Activated T-helper 1 cell treated with anti-CD3 and anti-CD28 coated beads, Interleukin-12 subunit alpha, Interleukin-12 subunit beta, Interleukin-2, Interleukin-4 antibody, amounts not matched to agents 30 ng/mL and 10 ng/mL and 1 ng/mL, durations not matched to agents 14 hours and 24 hours and 36 hours (primary cell): ENCODE measurements around the gene WNT9A. TPM values are rescaled to one million over a fixed set of nuclear protein-coding genes. Genes with fewer than 3 reads are reported as not detected.

ENCODE experiments used
- DNase-seq: peaks from one replicate; pipeline ENCODE4 v3.0.0; 2021; ENCODE audit warnings: low spot score
- H3K27ac Mint-ChIP-seq: one replicate; pipeline ENCODE4 v1.8.0; 2021; ENCODE audit warnings: mild to moderate bottlenecking, mixed read lengths
- H3K27me3 Mint-ChIP-seq: one replicate; pipeline ENCODE4 v1.8.0; 2022; ENCODE audit warnings: mild to moderate bottlenecking, moderate library complexity, mixed read lengths; ENCODE audit not compliant: insufficient read depth
- H3K36me3 Mint-ChIP-seq: one replicate; pipeline ENCODE4 v1.8.0; 2021; ENCODE audit warnings: low read depth, mixed read lengths
- H3K4me1 Mint-ChIP-seq: one replicate; pipeline ENCODE4 v1.8.0; 2021; ENCODE audit warnings: low read depth, mixed read lengths
- H3K4me3 Mint-ChIP-seq: one replicate; pipeline ENCODE4 v1.8.0; 2021; ENCODE audit warnings: mild to moderate bottlenecking, moderate library complexity, mixed read lengths
- H3K9me3 Mint-ChIP-seq: one replicate; pipeline ENCODE4 v1.8.0; 2021; ENCODE audit warnings: mixed read lengths
- intact Hi-C: fragments of 100-400 bp; cut with micrococcal nuclease; formaldehyde crosslinking; loops from one replicate; pipeline ENCODE4 v1.15.1; 2024
- total RNA-seq: library from RNA; stranded (reverse); gene quantifications from 2 replicates; pipeline ENCODE4 v1.2.3, GENCODE V29; 2022

The WNT9A gene
- total RNA-seq, 1 donor from 2014 or later, result not detected

GRCh38 chr1:227920896-227921295 lies 26.8 kb downstream of the WNT9A start:
- Mint-ChIP-seq H3K27ac (no peak overlapping the region), H3K4me1 (no peaks in the 10 kb centered on the region), H3K4me3 (no peak overlapping the region), H3K9me3 (no peaks in the 10 kb centered on the region), H3K27me3 (no peaks in the 10 kb centered on the region), H3K36me3 (no peaks in the 10 kb centered on the region)
- intact Hi-C loops, result no loop called here
- DNase-seq, result no peak

DNA sequence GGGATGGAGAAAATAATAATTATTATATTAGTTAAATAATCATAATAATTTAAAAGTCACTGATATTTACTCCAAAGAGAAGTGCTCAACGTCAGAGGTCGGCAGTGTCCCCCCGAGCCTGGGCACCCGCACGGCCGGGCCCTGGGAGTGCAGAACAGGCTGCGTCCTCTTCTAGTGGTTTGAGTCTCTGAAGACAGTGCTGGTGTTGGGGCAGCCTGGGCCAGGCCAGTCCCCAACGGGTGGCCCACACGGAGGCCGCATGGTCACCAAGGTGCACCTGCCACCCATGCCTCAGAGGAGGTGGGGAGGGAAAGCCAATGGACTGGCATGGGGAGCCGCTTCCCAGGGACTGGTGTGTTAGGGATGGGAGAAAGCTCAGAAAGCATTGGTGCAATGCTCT lies 27.3 kb downstream of the WNT9A start:
- H3K27ac Mint-ChIP-seq, result no peak overlapping the region
- DNase-seq, result no peak
- no peaks in the 10 kb centered on the region for H3K4me1 Mint-ChIP-seq
- no peak overlapping the region for H3K4me3 Mint-ChIP-seq
- H3K27me3 Mint-ChIP-seq, result no peaks in the 10 kb centered on the region
- intact Hi-C loops, result no loop called here
- H3K36me3 Mint-ChIP-seq, result no peaks in the 10 kb centered on the region
- no peaks in the 10 kb centered on the region for H3K9me3 Mint-ChIP-seq

DNA sequence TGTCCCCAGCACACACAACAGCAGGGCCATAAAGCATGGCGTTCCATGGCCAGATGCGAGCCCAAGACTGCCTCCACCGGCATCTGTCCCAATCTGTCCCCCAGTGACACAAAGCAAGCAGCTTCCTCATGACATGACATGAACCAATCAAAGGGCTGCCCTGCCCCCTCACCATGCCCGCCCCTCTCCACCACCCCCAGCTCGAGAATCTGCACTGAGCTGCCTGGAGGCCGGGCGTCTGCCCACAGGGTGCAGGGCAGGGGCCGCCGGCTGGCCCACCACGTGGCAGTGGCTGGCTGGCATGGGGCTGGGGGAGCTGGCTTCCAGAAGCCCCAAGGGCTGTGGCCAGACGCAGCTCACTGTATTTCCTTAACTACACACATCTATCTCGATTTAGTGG lies 27.8 kb downstream of the WNT9A start:
- no peak for DNase-seq

GRCh38 chr1:227918736-227919135 lies 29.0 kb downstream of the WNT9A start:
- DNase-seq, result no peak
- no peaks in the 10 kb centered on the region for H3K27me3 Mint-ChIP-seq
- H3K4me1 Mint-ChIP-seq, result no peaks in the 10 kb centered on the region
- intact Hi-C loops, result no loop called here
- no peak overlapping the region for H3K27ac Mint-ChIP-seq
- no peaks in the 10 kb centered on the region for H3K36me3 Mint-ChIP-seq
- no peaks in the 10 kb centered on the region for H3K9me3 Mint-ChIP-seq
- no peak overlapping the region for H3K4me3 Mint-ChIP-seq

More for the DNA sequence above, 27.8 kb downstream of the WNT9A start:
- Mint-ChIP-seq H3K4me3 (no peak overlapping the region), H3K9me3 (no peaks in the 10 kb centered on the region), H3K4me1 (no peaks in the 10 kb centered on the region), H3K27ac (no peak overlapping the region), H3K36me3 (no peaks in the 10 kb centered on the region), H3K27me3 (no peaks in the 10 kb centered on the region)
- intact Hi-C loops, result no loop called here

- Mint-ChIP-seq H3K4me3 (no peak overlapping the region), H3K9me3 (no peaks in the 10 kb centered on the region), H3K36me3 (no peaks in the 10 kb centered on the region), H3K27me3 (no peaks in the 10 kb centered on the region), H3K4me1 (no peaks in the 10 kb centered on the region), H3K27ac (no peak overlapping the region)
- DNase-seq, result no peak
- intact Hi-C loops, result no loop called here
Observed at GRCh38 chr1:227918083-227918700, 29.5 kb downstream of the WNT9A start.

DNA sequence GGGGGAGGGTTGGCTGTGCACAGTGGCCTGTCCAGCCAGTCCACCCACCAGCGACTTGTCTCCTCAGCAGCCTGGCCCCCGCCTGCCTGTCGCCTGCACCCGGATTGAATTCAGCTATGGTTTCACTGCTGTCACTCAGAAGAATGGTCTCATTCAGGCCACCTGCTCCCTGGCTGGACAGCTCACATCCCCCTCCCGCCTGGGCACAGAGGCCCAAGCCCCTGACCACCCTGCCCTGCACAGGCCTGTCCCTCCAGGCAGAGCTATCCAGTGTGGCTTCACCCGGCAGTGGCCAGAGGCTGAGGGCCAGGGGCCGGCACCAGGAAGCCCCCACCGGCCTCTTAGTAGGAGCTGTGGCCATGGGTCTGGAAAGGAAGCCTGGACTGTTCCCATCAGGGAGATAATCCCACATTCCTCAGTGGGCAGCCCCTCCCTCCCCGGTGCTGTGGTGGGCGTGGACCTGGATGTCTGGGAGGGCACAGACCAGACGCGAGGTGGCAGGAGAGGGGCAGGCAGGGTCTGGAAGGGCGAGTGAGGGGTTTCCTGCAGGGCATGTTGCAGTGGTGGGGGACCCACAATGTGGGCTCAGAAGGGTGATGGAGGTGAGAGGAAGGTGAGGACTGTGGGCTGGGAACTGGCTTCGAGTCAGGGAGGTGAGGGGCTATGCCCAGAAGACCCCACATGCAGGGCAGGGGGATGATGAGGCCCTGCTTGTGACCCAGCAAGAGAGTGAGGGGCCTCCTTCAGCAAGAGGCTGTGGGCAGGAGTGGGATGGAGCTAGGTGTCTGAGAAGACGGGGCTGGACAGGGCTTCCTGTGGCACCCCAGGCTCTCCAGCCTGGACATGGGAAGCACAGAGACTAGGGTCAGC lies 30.4 kb downstream of the WNT9A start:
- no peak overlapping the region for H3K4me3 Mint-ChIP-seq
- no peaks in the 10 kb centered on the region for H3K9me3 Mint-ChIP-seq
- no peaks in the 10 kb centered on the region for H3K36me3 Mint-ChIP-seq
- no peak for DNase-seq
- peaks cover 5% of the 10 kb centered on the region for H3K4me1 Mint-ChIP-seq
- H3K27me3 Mint-ChIP-seq, result peaks cover 2% of the 10 kb centered on the region
- no peak overlapping the region for H3K27ac Mint-ChIP-seq
- intact Hi-C loops, result no loop called here

GRCh38 chr1:227916655-227917054 lies 31.1 kb downstream of the WNT9A start:
- Mint-ChIP-seq H3K4me3 (no peak overlapping the region), H3K27me3 (peaks cover 2% of the 10 kb centered on the region), H3K27ac (no peak overlapping the region), H3K9me3 (no peaks in the 10 kb centered on the region), H3K4me1 (peaks cover 5% of the 10 kb centered on the region), H3K36me3 (no peaks in the 10 kb centered on the region)
- DNase-seq, result no peak
- intact Hi-C loops, result no loop called here

DNA sequence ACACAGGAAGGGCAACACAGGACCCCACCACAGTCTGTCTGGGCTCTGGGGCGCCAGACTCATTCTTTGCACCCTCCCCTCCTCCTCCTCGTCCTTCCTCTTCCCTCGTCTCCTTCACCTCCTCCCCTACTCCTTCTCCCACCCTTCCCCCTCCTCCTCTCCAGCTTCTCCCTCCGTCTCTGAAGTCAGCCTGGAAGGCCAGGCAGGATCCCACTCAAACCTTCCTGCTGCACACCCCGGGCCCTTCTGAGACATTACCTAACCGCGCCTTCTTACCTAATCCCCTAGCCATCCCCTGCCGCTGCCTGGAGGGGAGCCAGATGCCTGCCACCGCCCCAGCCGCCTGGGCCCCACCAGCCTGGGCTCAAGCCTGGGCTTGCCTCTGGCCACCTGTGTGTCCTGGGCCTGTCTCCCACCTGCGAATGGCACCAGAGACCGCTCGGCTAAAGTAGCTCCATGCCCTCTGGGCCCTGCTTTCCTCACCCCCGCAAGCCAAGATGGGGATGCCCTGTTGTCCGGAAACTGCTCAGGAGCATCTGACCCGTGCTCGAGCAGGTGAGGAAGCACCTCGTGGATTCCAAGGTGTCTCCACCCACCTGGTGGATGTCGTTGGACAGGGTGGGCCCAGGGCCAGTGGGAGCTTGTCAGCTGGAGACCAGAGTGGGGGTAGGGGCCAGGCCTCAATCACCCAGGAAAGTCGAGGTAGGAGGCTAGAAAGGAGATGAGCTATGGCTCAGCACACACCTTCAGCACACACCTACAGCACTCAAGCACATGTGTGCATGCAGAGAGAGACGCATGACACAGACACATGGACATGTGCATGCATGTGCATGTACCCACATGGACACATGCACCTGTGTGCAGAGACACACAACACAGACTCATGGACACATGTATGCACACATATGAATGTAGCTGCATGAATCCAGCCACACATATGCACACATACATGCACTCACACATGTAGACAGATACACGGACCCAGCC lies 31.9 kb downstream of the WNT9A start:
- intact Hi-C loops, result no loop called here
- peaks cover 5% of the 10 kb centered on the region for H3K4me1 Mint-ChIP-seq
- H3K9me3 Mint-ChIP-seq, result no peaks in the 10 kb centered on the region
- peaks cover 4% of the 10 kb centered on the region for H3K27me3 Mint-ChIP-seq
- no peak overlapping the region for H3K27ac Mint-ChIP-seq
- no peaks in the 10 kb centered on the region for H3K36me3 Mint-ChIP-seq
- no peak overlapping the region for H3K4me3 Mint-ChIP-seq
- no peak for DNase-seq

- H3K27ac Mint-ChIP-seq, result no peak overlapping the region
- H3K4me1 Mint-ChIP-seq, result peaks cover 5% of the 10 kb centered on the region
- no peaks in the 10 kb centered on the region for H3K36me3 Mint-ChIP-seq
- no peak overlapping the region for H3K4me3 Mint-ChIP-seq
- no peak for DNase-seq
- intact Hi-C loops, result no loop called here
- H3K27me3 Mint-ChIP-seq, result peaks cover 8% of the 10 kb centered on the region
- H3K9me3 Mint-ChIP-seq, result no peaks in the 10 kb centered on the region
Observed at GRCh38 chr1:227914801-227915563, 32.8 kb downstream of the WNT9A start.

DNA sequence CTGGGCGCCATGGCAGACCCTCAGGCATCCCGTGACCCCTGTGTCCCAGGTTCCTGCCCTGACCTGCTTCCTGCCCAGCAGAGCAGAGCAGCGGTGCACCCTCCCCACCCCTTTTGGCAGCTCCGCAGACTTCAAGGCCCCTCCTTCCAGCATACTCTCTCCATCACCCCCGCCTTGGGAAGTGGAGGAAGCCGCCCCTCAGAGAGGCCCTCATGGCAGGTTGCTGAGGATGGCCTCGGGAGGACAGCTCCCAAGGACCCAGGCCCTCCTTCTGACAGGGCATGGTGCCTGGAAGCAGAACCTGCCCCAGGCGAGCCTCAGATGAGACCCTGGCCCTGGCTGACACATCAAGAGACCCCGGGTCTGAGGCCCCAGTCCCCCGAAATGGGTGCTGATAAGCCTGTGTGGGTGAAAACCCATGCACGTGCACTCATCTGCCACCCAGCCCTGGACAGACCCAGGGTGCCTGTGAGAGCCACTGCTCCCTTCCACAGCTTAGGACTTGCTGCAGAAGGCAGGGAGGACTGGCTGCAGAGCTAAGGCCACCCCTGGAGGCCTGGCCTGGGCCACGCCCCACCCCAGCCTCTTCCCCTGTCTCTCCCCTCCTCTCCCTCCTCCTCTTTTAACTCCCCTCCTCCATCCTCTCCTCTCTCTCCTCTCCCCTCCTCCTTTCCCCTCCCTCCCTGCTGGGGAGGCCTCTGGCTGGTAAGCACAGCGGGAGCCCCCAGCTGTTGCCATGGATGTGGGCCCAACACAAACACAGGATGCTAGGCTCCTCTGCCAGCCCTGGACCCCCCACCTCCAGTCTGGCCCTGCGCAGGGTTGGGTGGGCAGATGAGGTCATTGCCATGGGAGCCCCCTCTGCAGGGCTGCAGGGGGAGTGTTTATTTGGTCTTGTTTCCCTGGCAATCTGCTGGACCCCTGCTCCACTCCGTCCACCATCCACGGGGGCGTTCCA lies 33.7 kb downstream of the WNT9A start:
- H3K27ac Mint-ChIP-seq, result no peak overlapping the region
- H3K36me3 Mint-ChIP-seq, result no peaks in the 10 kb centered on the region
- no peak for DNase-seq
- H3K9me3 Mint-ChIP-seq, result no peaks in the 10 kb centered on the region
- peaks cover 5% of the 10 kb centered on the region for H3K4me1 Mint-ChIP-seq
- peaks cover 10% of the 10 kb centered on the region for H3K27me3 Mint-ChIP-seq
- intact Hi-C loops, result no loop called here
- H3K4me3 Mint-ChIP-seq, result no peak overlapping the region

- peaks cover 10% of the 10 kb centered on the region for H3K27me3 Mint-ChIP-seq
- H3K36me3 Mint-ChIP-seq, result no peaks in the 10 kb centered on the region
- no peak overlapping the region for H3K27ac Mint-ChIP-seq
- no peak overlapping the region for H3K4me3 Mint-ChIP-seq
- H3K4me1 Mint-ChIP-seq, result peaks cover 5% of the 10 kb centered on the region
- no peaks in the 10 kb centered on the region for H3K9me3 Mint-ChIP-seq
- intact Hi-C loops, result no loop called here
- no peak for DNase-seq
Observed at GRCh38 chr1:227913396-227913763, 34.4 kb downstream of the WNT9A start.
